H1 (cell line): ENCODE data around the gene ATG16L1. TPM values are rescaled to one million over a fixed set of nuclear protein-coding genes. Genes with fewer than 3 reads are reported as not detected.
A peak's percentile ranks its signal among the peaks of the same experiment; 100 is the strongest.

Experiments used
- CTCF ChIA-PET: fragments of 300-600 bp; sonication (Branson Sonifier 250); formaldehyde crosslinking; loops from one replicate; lab custom pipeline; 2021; ENCODE audit not compliant: partially characterized antibody; lab: Charles Lee
- POLR2A ChIA-PET: fragments of 300-600 bp; sonication (Branson Sonifier 250); formaldehyde crosslinking; loops from one replicate; lab custom pipeline; 2021; ENCODE audit warnings: inconsistent platforms; ENCODE audit not compliant: partially characterized antibody; lab: Charles Lee
- DNase-seq, 2 experiments: peaks; one replicate each; pipeline versions ENCODE4 v3.0.0 to v3.0.0-alpha.2; 2010 to 2022; ENCODE audit warnings: low spot score in 2 of 2, low read depth in 1 of 2, mixed read lengths in 1 of 2
- FAIRE-seq: peaks from 2 replicates; lab custom pipeline; 2011; peaks lifted over from hg19 to GRCh38; lab: Jason Lieb, UNC
- H2AFZ ChIP-seq: 2 replicates; pipeline ENCODE4 v1.8.1; 2012; ENCODE audit warnings: low read length, inconsistent platforms
- H2AK5ac ChIP-seq: 2 replicates; pipeline ENCODE4 v1.6.1; 2013; ENCODE audit warnings: low read depth, low read length
- H2BK120ac ChIP-seq: replicated peaks from 2 replicates; pipeline ENCODE3; 2013; ENCODE audit warnings: low read depth, low read length, inconsistent platforms
- H2BK12ac ChIP-seq: 2 replicates; pipeline ENCODE4 v1.6.1; 2013; ENCODE audit warnings: low read depth, low read length
- H2BK15ac ChIP-seq: 2 replicates; pipeline ENCODE4 v1.6.1; 2013; ENCODE audit warnings: low read length
- H2BK20ac ChIP-seq: 2 replicates; pipeline ENCODE4 v1.6.1; 2013; ENCODE audit warnings: low read length
- H2BK5ac ChIP-seq: 2 replicates; pipeline ENCODE4 v1.6.1; 2013; ENCODE audit warnings: low read depth, low read length
- H3K14ac ChIP-seq: 2 replicates; pipeline ENCODE4 v1.6.1; 2013; ENCODE audit warnings: inconsistent platforms; ENCODE audit not compliant: insufficient read length
- H3K18ac ChIP-seq: 2 replicates; pipeline ENCODE4 v1.6.1; 2013; ENCODE audit warnings: low read length; ENCODE audit errors: extremely low read depth
- H3K23ac ChIP-seq: 2 replicates; pipeline ENCODE4 v1.6.1; 2013; ENCODE audit warnings: inconsistent platforms; ENCODE audit not compliant: insufficient read length
- H3K23me2 ChIP-seq: 2 replicates; pipeline ENCODE4 v1.6.1; 2013; ENCODE audit warnings: low read depth, low read length
- H3K27ac ChIP-seq: 2 replicates; pipeline ENCODE4 v1.6.1; 2011; ENCODE audit warnings: low read depth, low read length, inconsistent platforms
- H3K27me3 ChIP-seq, 4 experiments: replicated peaks in 1 of 4; 1 replicate in 1 of 4; 2 replicates in 3 of 4; pipeline versions ENCODE4 v1.6.1 to v1.8.1; 2011 to 2013; ENCODE audit warnings: low read length in 3 of 4, mild to moderate bottlenecking in 3 of 4, inconsistent platforms in 2 of 4, mixed read lengths in 2 of 4, moderate library complexity in 1 of 4; ENCODE audit not compliant: control insufficient read depth in 3 of 4, insufficient read depth in 3 of 4; ENCODE audit errors: extremely low read depth in 1 of 4
- H3K36me3 ChIP-seq, 4 experiments: 2 replicates each; pipeline versions ENCODE4 v1.6.1 to v1.8.1; 2011 to 2013; ENCODE audit warnings: mild to moderate bottlenecking in 4 of 4, low read length in 3 of 4, moderate library complexity in 2 of 4, control low read depth in 1 of 4, inconsistent platforms in 1 of 4; ENCODE audit not compliant: insufficient read depth in 4 of 4, control insufficient read depth in 2 of 4
- H3K4ac ChIP-seq: replicated peaks from 2 replicates; pipeline ENCODE3; 2013; ENCODE audit warnings: low read length, low read depth, mixed read lengths, inconsistent platforms; ENCODE audit not compliant: insufficient read length
- H3K4me1 ChIP-seq, 4 experiments: replicated peaks in 1 of 4; 1 replicate in 1 of 4; 2 replicates in 3 of 4; pipeline versions ENCODE4 v1.6.1 to v1.8.1; 2011 to 2013; ENCODE audit warnings: low read length in 3 of 4, inconsistent platforms in 2 of 4, mixed read lengths in 1 of 4; ENCODE audit not compliant: insufficient read depth in 4 of 4, control insufficient read depth in 3 of 4
- H3K4me2 ChIP-seq, 2 experiments: 2 replicates each; pipeline versions ENCODE4 v1.6.1 to v1.8.1; 2011 to 2013; ENCODE audit warnings: low read depth in 2 of 2, low read length in 2 of 2, control low read depth in 1 of 2, inconsistent platforms in 1 of 2, mild to moderate bottlenecking in 1 of 2; ENCODE audit not compliant: insufficient read depth in 1 of 2
- H3K4me3 ChIP-seq, 4 experiments: fragments of 200-600, 300-600 bp in 1 of 4; sonication (generic), shearing (Covaris generic), sonication (Bioruptor Twin) in 1 of 4; 2 replicates each; pipeline versions ENCODE4 v1.5.1 to v1.8.1; 2011 to 2016; ENCODE audit warnings: low read length in 4 of 4, low read depth in 3 of 4, control low read depth in 2 of 4, inconsistent platforms in 2 of 4, mild to moderate bottlenecking in 2 of 4, mixed read lengths in 1 of 4, moderate library complexity in 1 of 4; ENCODE audit not compliant: insufficient read depth in 2 of 4; ENCODE audit errors: extremely low read depth in 1 of 4
- H3K56ac ChIP-seq: replicated peaks from 2 replicates; pipeline ENCODE3; 2013; ENCODE audit warnings: low read depth, mild to moderate bottlenecking, mixed read lengths, low read length, inconsistent platforms; ENCODE audit not compliant: insufficient read length
- H3K79me1 ChIP-seq: 2 replicates; pipeline ENCODE4 v1.6.1; 2013; ENCODE audit warnings: low read depth, low read length, control low read depth
- H3K79me2 ChIP-seq, 2 experiments: 2 replicates each; pipeline versions ENCODE4 v1.6.1 to v1.8.1; 2012 to 2013; ENCODE audit warnings: low read length in 2 of 2, mild to moderate bottlenecking in 2 of 2, inconsistent platforms in 1 of 2; ENCODE audit not compliant: insufficient read depth in 2 of 2, control insufficient read depth in 1 of 2
- H3K9ac ChIP-seq, 4 experiments: replicated peaks in 1 of 4; 1 replicate in 1 of 4; 2 replicates in 3 of 4; pipeline versions ENCODE4 v1.6.1 to v1.8.1; 2011 to 2013; ENCODE audit warnings: low read depth in 3 of 4, low read length in 3 of 4, control low read depth in 2 of 4, mild to moderate bottlenecking in 2 of 4, moderate library complexity in 2 of 4, inconsistent platforms in 1 of 4; ENCODE audit errors: extremely low read depth in 1 of 4
- H3K9me3 ChIP-seq, 2 experiments: 2 replicates each; pipeline versions ENCODE4 v1.6.1 to v1.8.1; 2012 to 2013; ENCODE audit warnings: mild to moderate bottlenecking in 2 of 2, moderate library complexity in 2 of 2, control low read depth in 1 of 2, inconsistent platforms in 1 of 2, low read depth in 1 of 2, low read length in 1 of 2, mixed read lengths in 1 of 2; ENCODE audit not compliant: insufficient read depth in 2 of 2
- H4K20me1 ChIP-seq, 2 experiments: replicated peaks in 1 of 2; 2 replicates each; pipeline versions ENCODE3 to v1.8.1; 2011 to 2013; ENCODE audit warnings: inconsistent platforms in 2 of 2, low read length in 2 of 2, mild to moderate bottlenecking in 1 of 2; ENCODE audit not compliant: insufficient read depth in 2 of 2, control insufficient read depth in 1 of 2
- H4K5ac ChIP-seq: 2 replicates; pipeline ENCODE4 v1.6.1; 2013; ENCODE audit warnings: low read length, low read depth, mixed read lengths, inconsistent platforms; ENCODE audit not compliant: insufficient read length
- H4K8ac ChIP-seq: 2 replicates; pipeline ENCODE4 v1.8.0; 2013; ENCODE audit warnings: mild to moderate bottlenecking, moderate library complexity, low read length, inconsistent platforms; ENCODE audit not compliant: insufficient read depth; ENCODE audit errors: extremely low read depth
- H4K91ac ChIP-seq: replicated peaks from 2 replicates; pipeline ENCODE3; 2013; ENCODE audit warnings: low read length, mixed read lengths, inconsistent platforms; ENCODE audit not compliant: insufficient read length
- CTBP2 ChIP-seq: IDR thresholded peaks from 2 replicates; pipeline ENCODE4 v1.7.0; 2011; ENCODE audit warnings: borderline replicate concordance, mild to moderate bottlenecking, moderate library complexity, mixed read lengths, low read length; ENCODE audit not compliant: insufficient read depth, insufficient read length
- WGBS, 2 experiments: shearing (Covaris generic) in 1 of 2; methylation state at CpG; one replicate each; pipeline versions ENCODE4 v1.1.6 to v1.1.7; 2013 to 2015; ENCODE audit warnings: low lambda C conversion rate in 2 of 2, mixed read lengths in 2 of 2, inconsistent platforms in 1 of 2, low coverage in 1 of 2, missing lambda C conversion rate in 1 of 2; ENCODE audit not compliant: insufficient replicate concordance in 2 of 2, insufficient coverage in 1 of 2, insufficient read length in 1 of 2; ENCODE audit errors: extremely low coverage in 1 of 2, missing lambda C conversion rate in 1 of 2; 5-methylcytosine and 5-hydroxymethylcytosine counted together
- polyA plus RNA-seq, 7 experiments: library from polyadenylated mRNA; depleted of rRNA in 3 of 7; stranded (reverse) in 5 of 7; unstranded in 2 of 7; fragments of >200 nt in 5 of 7; fragments of 200-250 nt in 2 of 7; gene quantifications; 1 replicate in 5 of 7; 2 replicates in 1 of 7; 4 replicates in 1 of 7; pipeline versions ENCODE4 v1.2.1 to v1.2.3, GENCODE V29; 2011 to 2013; ENCODE audit warnings: missing spikeins in 2 of 7, mixed read lengths in 2 of 7
- total RNA-seq: library from RNA; stranded (reverse); fragmentation: NEBNext Ultra II Directional; extraction: Animal tissue kit (Norgen Biotek cat#: 25700); gene quantifications from 2 replicates; pipeline ENCODE4 v1.2.1, GENCODE V29; 2021

Gene ATG16L1
- total and polyA plus RNA-seq, 2 of the 8 experiments (the other 6 are each of a cell fraction or from before 2014, with no cell fraction given): 18.3 to 31.0 TPM

GRCh38 chr2:233244818-233245217 lies 6.7 kb upstream of the ATG16L1 start:
- Histone ChIP-seq H2BK120ac (no peak overlapping the region), H3K9ac (no peak overlapping the region), H4K8ac (no peak overlapping the region), H3K23ac (no peak overlapping the region), H3K4me2 (no peak overlapping the region), H3K9me3 (peaks cover 2% of the 10 kb centered on the region in 2 experiments; a peak in 3 of 4 replicates), H3K4me3 (no peak overlapping the region), H3K79me2 (no peaks in the 10 kb centered on the region), H2BK12ac (no peak overlapping the region), H3K56ac (no peak overlapping the region), H3K14ac (no peak overlapping the region), H2BK20ac (no peak overlapping the region), H4K91ac (no peak overlapping the region), H4K5ac (no peak overlapping the region), H2BK15ac (no peak overlapping the region), H3K4me1 (no peaks in the 10 kb centered on the region), H3K27me3 (peaks cover 0 to 1% (median 0%) of the 10 kb centered on the region in 4 experiments; a peak in 1 of 7 replicates), H4K20me1 (no peaks in the 10 kb centered on the region), H3K36me3 (no peaks in the 10 kb centered on the region), H3K18ac (no peak overlapping the region), H2AK5ac (no peak overlapping the region), H2BK5ac (no peak overlapping the region), H3K4ac (no peak overlapping the region), H2AFZ (0 out of 2 replicates have a peak overlapping the region, but pooled peaks have one; percentile 44), H3K79me1 (no peaks in the 10 kb centered on the region), H3K27ac (no peak overlapping the region), H3K23me2 (no peaks in the 10 kb centered on the region)
- DNase-seq (no peak), FAIRE-seq (no peak)
- ChIA-PET CTCF (interaction anchor here (1.1 to 1.7 kb wide), 2 partner anchors 9 to 169 kb away, joined by 3 to 4 read pairs; no protein-coding TSS in a partner anchor), POLR2A (no interaction called here)
- 86% methylated on average over 5 of the region's 5 CpGs; no CpG with 5 or more reads in 1 of the 2 experiments for WGBS, 2 experiments
- TF ChIP-seq CTBP2: no peak
